PFSK-1 (cell line): ENCODE data around the gene LCOR.

Experiments used
- FOXP2 ChIP-seq: optimal IDR thresholded peaks from 2 replicates; pipeline ENCODE3; 2011; ENCODE audit warnings: borderline replicate concordance, control low read depth, inconsistent platforms; ENCODE audit not compliant: insufficient read depth; ENCODE audit errors: extremely low read length, extremely low read depth
- POLR2AphosphoS5 ChIP-seq: IDR thresholded peaks from 2 replicates; pipeline ENCODE4 v1.6.1; 2012; ENCODE audit warnings: low read depth, mild to moderate bottlenecking, control low read depth, low read length, moderate library complexity
- SIN3A ChIP-seq: IDR thresholded peaks from 2 replicates; pipeline ENCODE4 v1.6.1; 2012; ENCODE audit warnings: mild to moderate bottlenecking, low read length, moderate library complexity, borderline replicate concordance; ENCODE audit not compliant: insufficient read depth
- TAF1 ChIP-seq: IDR thresholded peaks from 2 replicates; pipeline ENCODE4 v1.6.1; 2012; ENCODE audit warnings: low read length, control low read depth, borderline replicate concordance; ENCODE audit not compliant: insufficient read depth
- TF ChIP-seq, protein P1 (sequence below), 2 experiments: IDR thresholded peaks; 2 replicates each; pipeline versions ENCODE4 v1.6.1 to v1.8.0; 2011 to 2012; ENCODE audit warnings: low read depth in 2 of 2, low read length in 2 of 2, control low read depth in 1 of 2, inconsistent platforms in 1 of 2, mild to moderate bottlenecking in 1 of 2, moderate library complexity in 1 of 2; ENCODE audit not compliant: insufficient read depth in 1 of 2

DNA sequence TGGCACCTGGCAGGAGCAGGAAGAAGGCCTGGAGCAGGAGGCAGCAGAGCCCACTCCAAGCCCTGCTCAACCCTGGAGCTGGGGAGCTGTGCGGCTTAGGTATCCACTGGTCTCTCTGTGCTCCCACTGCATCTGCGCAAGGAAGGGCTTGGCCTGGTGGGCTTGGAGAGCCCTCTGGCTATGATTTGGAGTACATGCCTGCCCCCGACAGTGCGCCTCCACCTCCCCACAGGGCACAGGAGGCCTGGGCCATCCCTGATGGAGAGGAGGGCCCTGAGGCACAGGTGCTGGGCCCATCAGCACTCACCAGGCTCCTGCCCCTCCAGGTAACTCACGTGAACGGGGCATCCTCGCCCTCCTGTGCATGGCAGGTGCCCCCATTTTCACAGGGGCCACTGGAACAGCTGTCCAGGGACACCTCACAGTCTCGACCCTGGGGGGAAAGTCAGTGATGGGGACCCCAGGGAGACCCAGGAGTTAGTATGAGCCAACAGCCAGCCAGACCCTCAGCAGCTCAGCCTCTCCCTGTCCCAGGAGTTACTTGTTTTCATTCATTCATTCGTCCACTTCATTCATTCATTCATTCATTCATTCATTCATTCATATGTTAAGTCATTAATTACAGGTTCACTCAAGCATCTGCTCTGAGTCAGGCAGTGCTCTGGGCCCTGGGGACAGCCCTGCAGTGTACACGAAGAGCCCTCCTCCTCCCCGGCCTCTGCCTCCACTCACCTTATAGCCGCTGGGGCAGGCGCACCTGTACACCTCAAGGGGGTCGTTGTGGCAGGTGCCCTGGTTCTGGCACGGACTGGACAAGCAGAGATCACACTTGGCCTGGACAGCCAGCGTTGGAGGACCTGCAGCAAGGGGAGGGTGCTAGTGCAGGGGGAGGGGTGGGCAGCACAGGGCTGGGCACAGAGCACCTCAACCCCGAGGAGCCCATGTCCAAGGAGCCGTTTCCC is 186.4 kb downstream of the LCOR start:
- TF ChIP-seq TAF1 = no peak
- no peak for TF ChIP-seq SIN3A
- TF ChIP-seq POLR2AphosphoS5 = no peak
- TF ChIP-seq, protein P1, sequence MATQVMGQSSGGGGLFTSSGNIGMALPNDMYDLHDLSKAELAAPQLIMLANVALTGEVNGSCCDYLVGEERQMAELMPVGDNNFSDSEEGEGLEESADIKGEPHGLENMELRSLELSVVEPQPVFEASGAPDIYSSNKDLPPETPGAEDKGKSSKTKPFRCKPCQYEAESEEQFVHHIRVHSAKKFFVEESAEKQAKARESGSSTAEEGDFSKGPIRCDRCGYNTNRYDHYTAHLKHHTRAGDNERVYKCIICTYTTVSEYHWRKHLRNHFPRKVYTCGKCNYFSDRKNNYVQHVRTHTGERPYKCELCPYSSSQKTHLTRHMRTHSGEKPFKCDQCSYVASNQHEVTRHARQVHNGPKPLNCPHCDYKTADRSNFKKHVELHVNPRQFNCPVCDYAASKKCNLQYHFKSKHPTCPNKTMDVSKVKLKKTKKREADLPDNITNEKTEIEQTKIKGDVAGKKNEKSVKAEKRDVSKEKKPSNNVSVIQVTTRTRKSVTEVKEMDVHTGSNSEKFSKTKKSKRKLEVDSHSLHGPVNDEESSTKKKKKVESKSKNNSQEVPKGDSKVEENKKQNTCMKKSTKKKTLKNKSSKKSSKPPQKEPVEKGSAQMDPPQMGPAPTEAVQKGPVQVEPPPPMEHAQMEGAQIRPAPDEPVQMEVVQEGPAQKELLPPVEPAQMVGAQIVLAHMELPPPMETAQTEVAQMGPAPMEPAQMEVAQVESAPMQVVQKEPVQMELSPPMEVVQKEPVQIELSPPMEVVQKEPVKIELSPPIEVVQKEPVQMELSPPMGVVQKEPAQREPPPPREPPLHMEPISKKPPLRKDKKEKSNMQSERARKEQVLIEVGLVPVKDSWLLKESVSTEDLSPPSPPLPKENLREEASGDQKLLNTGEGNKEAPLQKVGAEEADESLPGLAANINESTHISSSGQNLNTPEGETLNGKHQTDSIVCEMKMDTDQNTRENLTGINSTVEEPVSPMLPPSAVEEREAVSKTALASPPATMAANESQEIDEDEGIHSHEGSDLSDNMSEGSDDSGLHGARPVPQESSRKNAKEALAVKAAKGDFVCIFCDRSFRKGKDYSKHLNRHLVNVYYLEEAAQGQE (IDR thresholded peaks at IDR 0.05; ENCODE audit: insufficient read depth in 1 of 2, low read depth in 2 of 2, low read length in 2 of 2) = no peak
- TF ChIP-seq FOXP2 = no peak
